Astrocyte (in vitro differentiated cells and primary cell): ENCODE measurements around the gene TAB3.

Experiments used
- EZH2 ChIP-seq: IDR thresholded peaks from 2 replicates; pipeline ENCODE4 v1.6.1; 2012; ENCODE audit warnings: mild to moderate bottlenecking, low read length, inconsistent platforms; ENCODE audit not compliant: insufficient read depth
- TF ChIP-seq, protein P1 (sequence below): IDR thresholded peaks from 2 replicates; pipeline ENCODE4 v1.5.1; 2011; ENCODE audit warnings: low read depth, mild to moderate bottlenecking, inconsistent platforms, low read length, moderate library complexity; ENCODE audit not compliant: insufficient read depth

DNA sequence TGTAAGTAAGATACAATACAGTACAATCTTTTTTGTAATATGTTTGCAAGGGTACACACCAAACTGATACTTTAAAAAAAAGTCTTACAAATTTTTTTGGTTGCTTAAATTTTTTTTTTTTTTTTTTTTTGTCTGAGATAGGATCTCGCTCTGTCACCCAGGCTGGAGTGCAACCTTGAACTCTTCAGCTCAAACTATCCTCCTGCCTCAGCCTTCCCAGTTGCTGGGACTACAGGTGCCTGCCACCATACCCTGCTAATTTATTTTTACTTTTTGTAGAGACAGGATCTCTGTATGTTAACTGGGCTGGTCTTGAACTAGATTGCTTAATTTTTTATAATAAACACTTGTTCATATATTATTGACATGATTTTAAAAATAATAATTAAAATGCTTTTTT, 41.1 kb upstream of the TAB3 start:
- TF ChIP-seq, protein P1, sequence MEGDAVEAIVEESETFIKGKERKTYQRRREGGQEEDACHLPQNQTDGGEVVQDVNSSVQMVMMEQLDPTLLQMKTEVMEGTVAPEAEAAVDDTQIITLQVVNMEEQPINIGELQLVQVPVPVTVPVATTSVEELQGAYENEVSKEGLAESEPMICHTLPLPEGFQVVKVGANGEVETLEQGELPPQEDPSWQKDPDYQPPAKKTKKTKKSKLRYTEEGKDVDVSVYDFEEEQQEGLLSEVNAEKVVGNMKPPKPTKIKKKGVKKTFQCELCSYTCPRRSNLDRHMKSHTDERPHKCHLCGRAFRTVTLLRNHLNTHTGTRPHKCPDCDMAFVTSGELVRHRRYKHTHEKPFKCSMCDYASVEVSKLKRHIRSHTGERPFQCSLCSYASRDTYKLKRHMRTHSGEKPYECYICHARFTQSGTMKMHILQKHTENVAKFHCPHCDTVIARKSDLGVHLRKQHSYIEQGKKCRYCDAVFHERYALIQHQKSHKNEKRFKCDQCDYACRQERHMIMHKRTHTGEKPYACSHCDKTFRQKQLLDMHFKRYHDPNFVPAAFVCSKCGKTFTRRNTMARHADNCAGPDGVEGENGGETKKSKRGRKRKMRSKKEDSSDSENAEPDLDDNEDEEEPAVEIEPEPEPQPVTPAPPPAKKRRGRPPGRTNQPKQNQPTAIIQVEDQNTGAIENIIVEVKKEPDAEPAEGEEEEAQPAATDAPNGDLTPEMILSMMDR: no peak
- no peak for TF ChIP-seq EZH2
